SH-SY5Y (cell line): Measurements from ENCODE around the gene BTAF1.

Experiments used
- GATA2 ChIP-seq: IDR thresholded peaks from 2 replicates; pipeline ENCODE4 v1.6.1; 2011; ENCODE audit warnings: mild to moderate bottlenecking, low read depth, low read length
- GATA3 ChIP-seq: IDR thresholded peaks from 2 replicates; pipeline ENCODE4 v1.6.1; 2011; ENCODE audit warnings: low read depth, mild to moderate bottlenecking, low read length, moderate library complexity

- TF ChIP-seq GATA2 (no peak), GATA3 (no peak)
Measured at GRCh38 chr10:92079003-92079402, 155.4 kb downstream of the BTAF1 start.
